SK-N-SH treated with all-trans-retinoic acid at 6 μM for 48 hours (cell line): Measurements from ENCODE around the gene CHCHD6.
"Not testable (repeated sequence)": the region's sequence is repeated elsewhere in the genome, so short reads cannot be mapped to it uniquely, and the experiment has no call there.

ENCODE experiments used
- ATAC-seq: fragments of 200-7000 bp; cut with Tn5 transposase; 3 replicates; pipeline ENCODE4 v1.9.1; 2020; ENCODE audit warnings: mild to moderate bottlenecking, moderate library complexity
- ARNTL ChIP-seq: fragments of 450-650 bp; formaldehyde crosslinking; IDR thresholded peaks from 2 replicates; pipeline ENCODE4 v1.5.0; 2020; ENCODE audit warnings: low read depth, mild to moderate bottlenecking, moderate library complexity, borderline replicate concordance
- CREB5 ChIP-seq: fragments of 250-450 bp; sonication (Bioruptor Pico); IDR thresholded peaks from 2 replicates; pipeline ENCODE4 v1.5.1; 2020; ENCODE audit warnings: low read depth, mild to moderate bottlenecking, moderate library complexity
- CSDC2 ChIP-seq: fragments of 250-450 bp; sonication (Bioruptor Pico); IDR thresholded peaks from 2 replicates; pipeline ENCODE4 v1.5.0; 2020; ENCODE audit warnings: mild to moderate bottlenecking, moderate library complexity
- CSRNP3 ChIP-seq: fragments of 250-450 bp; sonication (Bioruptor Pico); IDR thresholded peaks from 2 replicates; pipeline ENCODE4 v1.5.1; 2021; ENCODE audit warnings: mild to moderate bottlenecking, moderate library complexity
- ESRRG ChIP-seq: fragments of 250-450 bp; sonication (Bioruptor Pico); IDR thresholded peaks from 2 replicates; pipeline ENCODE4 v1.6.1; 2021; ENCODE audit warnings: mild to moderate bottlenecking
- GLIS3 ChIP-seq: fragments of 250-450 bp; sonication (Bioruptor Pico); IDR thresholded peaks from 2 replicates; pipeline ENCODE4 v1.5.0; 2020; ENCODE audit warnings: mild to moderate bottlenecking, moderate library complexity
- ISL1 ChIP-seq: fragments of 250-450 bp; sonication (Bioruptor Pico); IDR thresholded peaks from 2 replicates; pipeline ENCODE4 v2.1.2; 2022; ENCODE audit warnings: mild to moderate bottlenecking, moderate library complexity
- OSR1 ChIP-seq: fragments of 250-450 bp; sonication (Bioruptor Pico); IDR thresholded peaks from 2 replicates; pipeline ENCODE4 v1.8.0; 2022; ENCODE audit warnings: moderate library complexity, mild to moderate bottlenecking, inconsistent platforms
- PATZ1 ChIP-seq: fragments of 250-450 bp; sonication (Bioruptor Pico); IDR thresholded peaks from 2 replicates; pipeline ENCODE4 v1.8.0; 2020; ENCODE audit warnings: mild to moderate bottlenecking, moderate library complexity, borderline replicate concordance
- POU6F1 ChIP-seq: fragments of 250-450 bp; sonication (Bioruptor Pico); IDR thresholded peaks from 2 replicates; pipeline ENCODE4 v1.8.0; 2021; ENCODE audit warnings: low read depth, mild to moderate bottlenecking, moderate library complexity, borderline replicate concordance
- PPARA ChIP-seq: fragments of 250-450 bp; sonication (Bioruptor Pico); IDR thresholded peaks from 2 replicates; pipeline ENCODE4 v1.5.0; 2020; ENCODE audit warnings: mild to moderate bottlenecking, borderline replicate concordance
- SNAI2 ChIP-seq: fragments of 250-450 bp; sonication (Bioruptor Pico); IDR thresholded peaks from 2 replicates; pipeline ENCODE4 v1.5.0; 2020; ENCODE audit warnings: mild to moderate bottlenecking, moderate library complexity
- TCF4 ChIP-seq: fragments of 250-450 bp; sonication (Bioruptor Pico); IDR thresholded peaks from 2 replicates; pipeline ENCODE4 v1.8.0; 2021; ENCODE audit warnings: mild to moderate bottlenecking, moderate library complexity, borderline replicate concordance
- TOX ChIP-seq: fragments of 250-450 bp; sonication (Bioruptor Pico); IDR thresholded peaks from 2 replicates; pipeline ENCODE4 v1.8.0; 2021; ENCODE audit warnings: mild to moderate bottlenecking, moderate library complexity, borderline replicate concordance
- TSHZ2 ChIP-seq: fragments of 250-450 bp; sonication (Bioruptor Pico); IDR thresholded peaks from 2 replicates; pipeline ENCODE4 v1.5.0; 2020; ENCODE audit warnings: mild to moderate bottlenecking, moderate library complexity
- ZC3H10 ChIP-seq: fragments of 250-450 bp; sonication (Bioruptor Pico); IDR thresholded peaks from 2 replicates; pipeline ENCODE4 v1.5.1; 2021; ENCODE audit warnings: mild to moderate bottlenecking, moderate library complexity
- ZFP3 ChIP-seq: fragments of 250-450 bp; sonication (Bioruptor Pico); IDR thresholded peaks from 2 replicates; pipeline ENCODE4 v1.5.0; 2020; ENCODE audit warnings: mild to moderate bottlenecking, moderate library complexity
- ZFP30 ChIP-seq: fragments of 450-650 bp; formaldehyde crosslinking; IDR thresholded peaks from 2 replicates; pipeline ENCODE4 v1.5.0; 2022; ENCODE audit warnings: mild to moderate bottlenecking, moderate library complexity
- ZNF565 ChIP-seq: fragments of 450-650 bp; formaldehyde crosslinking; conservative IDR thresholded peaks from 2 replicates; pipeline ENCODE4 v1.5.0; 2020; ENCODE audit warnings: low read depth, mild to moderate bottlenecking, moderate library complexity
- ZNF8 ChIP-seq: fragments of 450-650 bp; formaldehyde crosslinking; IDR thresholded peaks from 2 replicates; pipeline ENCODE4 v1.5.0; 2020; ENCODE audit warnings: mild to moderate bottlenecking, moderate library complexity

Gene CHCHD6

GRCh38 chr3:126799099-126799498 is 95.1 kb downstream of the CHCHD6 start:
- ATAC-seq = no peak
- TF ChIP-seq ESRRG (no peak), ARNTL (CRISPR knock-in tag) (no peak), ZFP30 (CRISPR knock-in tag) (no peak), ZNF8 (CRISPR knock-in tag) (no peak), SNAI2 (CRISPR knock-in tag) (no peak), TOX (CRISPR knock-in tag) (no peak), ISL1 (no peak), TSHZ2 (no peak), CSDC2 (CRISPR knock-in tag) (no peak), OSR1 (CRISPR knock-in tag) (no peak), ZC3H10 (CRISPR knock-in tag) (no peak), ZFP3 (CRISPR knock-in tag) (no peak), PATZ1 (no peak), ZNF565 (CRISPR knock-in tag) (no peak), TCF4 (CRISPR knock-in tag) (no peak)

- not testable (repeated sequence) for ATAC-seq
These were observed 97.3 kb downstream of the CHCHD6 start for GRCh38 chr3:126801312-126801711.

- no peak for ATAC-seq
- TF ChIP-seq ARNTL (CRISPR knock-in tag) (no peak), ZFP30 (CRISPR knock-in tag) (no peak), ESRRG (no peak), POU6F1 (CRISPR knock-in tag) (no peak), PATZ1 (no peak), CSRNP3 (no peak), TOX (CRISPR knock-in tag) (no peak), PPARA (CRISPR knock-in tag) (no peak), TCF4 (CRISPR knock-in tag) (no peak), CREB5 (CRISPR knock-in tag) (no peak), ZNF565 (CRISPR knock-in tag) (no peak), ZFP3 (CRISPR knock-in tag) (no peak), GLIS3 (CRISPR knock-in tag) (no peak), OSR1 (CRISPR knock-in tag) (no peak)
These were observed 103.8 kb downstream of the CHCHD6 start for GRCh38 chr3:126807795-126808194.
